ENCODE measurements around the gene CCNYL1.
"Not testable (repeated sequence)": the region's sequence is repeated elsewhere in the genome, so short reads cannot be mapped to it uniquely, and the experiment has no call there.

CCNYL1 gene

GRCh38 chr2:207753688-207754087 is 42.2 kb downstream of the CCNYL1 start:
- H3K4me1 ChIP-seq (ENCODE audit: control insufficient read depth, insufficient read depth, low read length, poor library complexity, severe bottlenecking); H3K4me3 ChIP-seq (ENCODE audit: extremely low read depth, insufficient read depth, low read length, poor library complexity, severe bottlenecking); H3K9me3 ChIP-seq (ENCODE audit: control insufficient read depth, low read length); H3K27ac ChIP-seq (ENCODE audit: low read depth, low read length, severe bottlenecking): not testable (repeated sequence)
- WGBS, 2 experiments (ENCODE audit: insufficient coverage in 2 of 2): 83% methylated on average over 1 of the region's 2 CpGs; no CpG with 5 or more reads in 1 of the 2 experiments
- H3K36me3 ChIP-seq (ENCODE audit: control insufficient read depth, insufficient read depth, low read length): peaks cover 17% of the 10 kb centered on the region

- Histone ChIP-seq H3K9me3 (ENCODE audit: control insufficient read depth, low read length) (no peaks in the 10 kb centered on the region), H3K4me1 (ENCODE audit: control insufficient read depth, insufficient read depth, low read length, poor library complexity, severe bottlenecking) (no peaks in the 10 kb centered on the region), H3K36me3 (ENCODE audit: control insufficient read depth, insufficient read depth, low read length) (peaks cover 16% of the 10 kb centered on the region), H3K27ac (ENCODE audit: low read depth, low read length, severe bottlenecking) (no peak overlapping the region), H3K4me3 (ENCODE audit: extremely low read depth, insufficient read depth, low read length, poor library complexity, severe bottlenecking) (no peak overlapping the region)
- WGBS, 2 experiments (ENCODE audit: insufficient coverage in 2 of 2): 92 to 100% methylated on average over 2 of the region's 6 CpGs
Measured at GRCh38 chr2:207754498-207755383, 43.3 kb downstream of the CCNYL1 start.

- H3K36me3 ChIP-seq (ENCODE audit: control insufficient read depth, insufficient read depth, low read length): no peaks in the 10 kb centered on the region
- H3K4me1 ChIP-seq (ENCODE audit: control insufficient read depth, insufficient read depth, low read length, poor library complexity, severe bottlenecking): peaks cover 6% of the 10 kb centered on the region
- H3K9me3 ChIP-seq (ENCODE audit: control insufficient read depth, low read length): no peaks in the 10 kb centered on the region
- no peak overlapping the region for H3K27ac ChIP-seq (ENCODE audit: low read depth, low read length, severe bottlenecking)
- H3K4me3 ChIP-seq (ENCODE audit: extremely low read depth, insufficient read depth, low read length, poor library complexity, severe bottlenecking): no peak overlapping the region
Measured at GRCh38 chr2:207758025-207758424, 46.6 kb downstream of the CCNYL1 start.

GRCh38 chr2:207759890-207760289 is 48.5 kb downstream of the CCNYL1 start:
- 88 to 96% methylated on average over 2 of the region's 2 CpGs for WGBS, 2 experiments (ENCODE audit: insufficient coverage in 2 of 2)
- H3K4me3 ChIP-seq (ENCODE audit: extremely low read depth, insufficient read depth, low read length, poor library complexity, severe bottlenecking): no peak overlapping the region
- H3K4me1 ChIP-seq (ENCODE audit: control insufficient read depth, insufficient read depth, low read length, poor library complexity, severe bottlenecking): peaks cover 6% of the 10 kb centered on the region
- H3K27ac ChIP-seq (ENCODE audit: low read depth, low read length, severe bottlenecking): no peak overlapping the region
- no peaks in the 10 kb centered on the region for H3K9me3 ChIP-seq (ENCODE audit: control insufficient read depth, low read length)
- no peaks in the 10 kb centered on the region for H3K36me3 ChIP-seq (ENCODE audit: control insufficient read depth, insufficient read depth, low read length)

- Histone ChIP-seq H3K27ac (ENCODE audit: low read depth, low read length, severe bottlenecking) (no peak overlapping the region), H3K9me3 (ENCODE audit: control insufficient read depth, low read length) (no peaks in the 10 kb centered on the region), H3K4me1 (ENCODE audit: control insufficient read depth, insufficient read depth, low read length, poor library complexity, severe bottlenecking) (peaks cover 7% of the 10 kb centered on the region), H3K36me3 (ENCODE audit: control insufficient read depth, insufficient read depth, low read length) (no peaks in the 10 kb centered on the region), H3K4me3 (ENCODE audit: extremely low read depth, insufficient read depth, low read length, poor library complexity, severe bottlenecking) (no peak overlapping the region)
- 100% methylated on average over 1 to 2 of the region's 2 CpGs for WGBS, 2 experiments (ENCODE audit: insufficient coverage in 2 of 2)
Measured at GRCh38 chr2:207760453-207760852, 49.0 kb downstream of the CCNYL1 start.

- H3K36me3 ChIP-seq (ENCODE audit: control insufficient read depth, insufficient read depth, low read length); H3K4me1 ChIP-seq (ENCODE audit: control insufficient read depth, insufficient read depth, low read length, poor library complexity, severe bottlenecking); H3K4me3 ChIP-seq (ENCODE audit: extremely low read depth, insufficient read depth, low read length, poor library complexity, severe bottlenecking); H3K9me3 ChIP-seq (ENCODE audit: control insufficient read depth, low read length); H3K27ac ChIP-seq (ENCODE audit: low read depth, low read length, severe bottlenecking): not testable (repeated sequence)
- WGBS, 2 experiments (ENCODE audit: insufficient coverage in 2 of 2): 93 to 100% methylated on average over 3 of the region's 3 CpGs
Measured at GRCh38 chr2:207761426-207761825, 50.0 kb downstream of the CCNYL1 start.

GRCh38 chr2:207762146-207762545 is 50.7 kb downstream of the CCNYL1 start:
- Histone ChIP-seq H3K36me3 (ENCODE audit: control insufficient read depth, insufficient read depth, low read length) (no peaks in the 10 kb centered on the region), H3K4me1 (ENCODE audit: control insufficient read depth, insufficient read depth, low read length, poor library complexity, severe bottlenecking) (peaks cover 10% of the 10 kb centered on the region), H3K27ac (ENCODE audit: low read depth, low read length, severe bottlenecking) (no peak overlapping the region), H3K9me3 (ENCODE audit: control insufficient read depth, low read length) (no peaks in the 10 kb centered on the region), H3K4me3 (ENCODE audit: extremely low read depth, insufficient read depth, low read length, poor library complexity, severe bottlenecking) (no peak overlapping the region)
- 89 to 95% methylated on average over 3 to 6 of the region's 8 CpGs for WGBS, 2 experiments (ENCODE audit: insufficient coverage in 2 of 2)

GRCh38 chr2:207763303-207763917 is 52.0 kb downstream of the CCNYL1 start:
- no peak overlapping the region for H3K27ac ChIP-seq (ENCODE audit: low read depth, low read length, severe bottlenecking)
- WGBS, 2 experiments (ENCODE audit: insufficient coverage in 2 of 2): 48 to 78% methylated on average over 2 to 5 of the region's 8 CpGs
- H3K4me1 ChIP-seq (ENCODE audit: control insufficient read depth, insufficient read depth, low read length, poor library complexity, severe bottlenecking): peaks cover 12% of the 10 kb centered on the region
- H3K4me3 ChIP-seq (ENCODE audit: extremely low read depth, insufficient read depth, low read length, poor library complexity, severe bottlenecking): no peak overlapping the region
- no peaks in the 10 kb centered on the region for H3K36me3 ChIP-seq (ENCODE audit: control insufficient read depth, insufficient read depth, low read length)
- H3K9me3 ChIP-seq (ENCODE audit: control insufficient read depth, low read length): no peaks in the 10 kb centered on the region

- no peak overlapping the region for H3K4me3 ChIP-seq (ENCODE audit: extremely low read depth, insufficient read depth, low read length, poor library complexity, severe bottlenecking)
- WGBS, 2 experiments (ENCODE audit: insufficient coverage in 2 of 2): no CpG with 5 or more reads among the region's 1 CpG
- no peak overlapping the region for H3K27ac ChIP-seq (ENCODE audit: low read depth, low read length, severe bottlenecking)
- H3K36me3 ChIP-seq (ENCODE audit: control insufficient read depth, insufficient read depth, low read length): no peaks in the 10 kb centered on the region
- peaks cover 14% of the 10 kb centered on the region for H3K4me1 ChIP-seq (ENCODE audit: control insufficient read depth, insufficient read depth, low read length, poor library complexity, severe bottlenecking)
- no peaks in the 10 kb centered on the region for H3K9me3 ChIP-seq (ENCODE audit: control insufficient read depth, low read length)
Measured at GRCh38 chr2:207764096-207764630, 52.7 kb downstream of the CCNYL1 start.

- no peaks in the 10 kb centered on the region for H3K9me3 ChIP-seq (ENCODE audit: control insufficient read depth, low read length)
- no peak overlapping the region for H3K27ac ChIP-seq (ENCODE audit: low read depth, low read length, severe bottlenecking)
- no peaks in the 10 kb centered on the region for H3K36me3 ChIP-seq (ENCODE audit: control insufficient read depth, insufficient read depth, low read length)
- H3K4me3 ChIP-seq (ENCODE audit: extremely low read depth, insufficient read depth, low read length, poor library complexity, severe bottlenecking): no peak overlapping the region
- 0 to 17% methylated on average over 1 of the region's 2 CpGs for WGBS, 2 experiments (ENCODE audit: insufficient coverage in 2 of 2)
- H3K4me1 ChIP-seq (ENCODE audit: control insufficient read depth, insufficient read depth, low read length, poor library complexity, severe bottlenecking): peaks cover 14% of the 10 kb centered on the region
Measured at GRCh38 chr2:207765547-207765946, 54.1 kb downstream of the CCNYL1 start.

All from mesodermal cell (in vitro differentiated cells).